ENCODE results near the gene AAK1. TPM values are rescaled to one million over a fixed set of nuclear protein-coding genes. Genes with fewer than 3 reads are reported as not detected.

AAK1 gene
- total RNA-seq, 1 donor from 2014 or later = 20.8 TPM

GRCh38 chr2:69525261-69525660, 118.3 kb downstream of the AAK1 start:
- no peak for TF ChIP-seq CTCF (IDR thresholded peaks at IDR 0.05)
- TF ChIP-seq EZH2 (IDR thresholded peaks at IDR 0.05) = no peak
- no peak for TF ChIP-seq EZH2phosphoT487 (IDR thresholded peaks at IDR 0.05)
- Mint-ChIP-seq H3K4me3 (no peak overlapping the region), H3K27ac (no peak overlapping the region), H3K27me3 (ENCODE audit: insufficient read depth, low read depth) (peaks cover 4% of the 10 kb centered on the region), H3K9me3 (no peaks in the 10 kb centered on the region), H3K4me1 (no peaks in the 10 kb centered on the region), H3K36me3 (peaks cover 25% of the 10 kb centered on the region)
- DNase-seq (ENCODE audit: low spot score) = no peak
- Histone ChIP-seq H3K9ac (no peak overlapping the region), H3K27ac (no peak overlapping the region), H3K4me2 (peak overlapping the region; percentile 17), H3K27me3 (no peaks in the 10 kb centered on the region), H3K79me2 (ENCODE audit: low read depth) (no peaks in the 10 kb centered on the region), H3K9me3 (ENCODE audit: low read depth) (no peaks in the 10 kb centered on the region), H3K36me3 (no peaks in the 10 kb centered on the region), H3F3A (ENCODE audit: low read depth) (peaks cover 14% of the 10 kb centered on the region), H2AFZ (replicated peaks) (no peak overlapping the region), H3K4me3 (no peak overlapping the region), H4K20me1 (ENCODE audit: low read depth) (no peaks in the 10 kb centered on the region), H3K4me1 (peaks cover 13% of the 10 kb centered on the region)

GRCh38 chr2:69524799-69525198, 118.7 kb downstream of the AAK1 start:
- peak overlapping the region; percentile 17 for H3K4me2 ChIP-seq
- H3K4me3 ChIP-seq = no peak overlapping the region

GRCh38 chr2:69521747-69522146, 121.8 kb downstream of the AAK1 start:
- Histone ChIP-seq H2AFZ (replicated peaks) (no peak overlapping the region), H3K9me3 (ENCODE audit: low read depth) (no peaks in the 10 kb centered on the region), H3K4me3 (no peak overlapping the region), H3K4me2 (no peak overlapping the region), H3F3A (ENCODE audit: low read depth) (peaks cover 7% of the 10 kb centered on the region), H4K20me1 (ENCODE audit: low read depth) (no peaks in the 10 kb centered on the region), H3K27ac (no peak overlapping the region), H3K27me3 (no peaks in the 10 kb centered on the region), H3K9ac (no peak overlapping the region), H3K4me1 (peaks cover 8% of the 10 kb centered on the region), H3K36me3 (no peaks in the 10 kb centered on the region), H3K79me2 (ENCODE audit: low read depth) (no peaks in the 10 kb centered on the region)
- H3K4me3 Mint-ChIP-seq = no peak overlapping the region
- TF ChIP-seq EZH2phosphoT487 (IDR thresholded peaks at IDR 0.05) (no peak), CTCF (IDR thresholded peaks at IDR 0.05) (no peak), EZH2 (IDR thresholded peaks at IDR 0.05) (no peak)
- H3K9me3 Mint-ChIP-seq = no peaks in the 10 kb centered on the region
- H3K27me3 Mint-ChIP-seq (ENCODE audit: insufficient read depth, low read depth) = peaks cover 4% of the 10 kb centered on the region
- DNase-seq (ENCODE audit: low spot score) = no peak
- H3K27ac Mint-ChIP-seq = no peak overlapping the region
- H3K4me1 Mint-ChIP-seq = no peaks in the 10 kb centered on the region
- H3K36me3 Mint-ChIP-seq = peaks cover 37% of the 10 kb centered on the region

More at GRCh38 chr2:69524799-69525198, 118.7 kb downstream of the AAK1 start:
- H3K27me3 ChIP-seq = no peaks in the 10 kb centered on the region
- Mint-ChIP-seq H3K9me3 (no peaks in the 10 kb centered on the region), H3K36me3 (peaks cover 25% of the 10 kb centered on the region), H3K27ac (no peak overlapping the region), H3K27me3 (ENCODE audit: insufficient read depth, low read depth) (peaks cover 4% of the 10 kb centered on the region), H3K4me3 (no peak overlapping the region), H3K4me1 (no peaks in the 10 kb centered on the region)
- no peaks in the 10 kb centered on the region for H4K20me1 ChIP-seq (ENCODE audit: low read depth)
- no peaks in the 10 kb centered on the region for H3K9me3 ChIP-seq (ENCODE audit: low read depth)
- no peaks in the 10 kb centered on the region for H3K36me3 ChIP-seq
- no peak overlapping the region for H2AFZ ChIP-seq (replicated peaks)
- peaks cover 14% of the 10 kb centered on the region for H3F3A ChIP-seq (ENCODE audit: low read depth)
- peak; percentile 43 for DNase-seq (ENCODE audit: low spot score)
- H3K27ac ChIP-seq = no peak overlapping the region
- no peak for TF ChIP-seq CTCF (IDR thresholded peaks at IDR 0.05)
- no peak for TF ChIP-seq EZH2phosphoT487 (IDR thresholded peaks at IDR 0.05)
- TF ChIP-seq EZH2 (IDR thresholded peaks at IDR 0.05) = no peak
- peaks cover 13% of the 10 kb centered on the region for H3K4me1 ChIP-seq
- no peaks in the 10 kb centered on the region for H3K79me2 ChIP-seq (ENCODE audit: low read depth)
- H3K9ac ChIP-seq = no peak overlapping the region

All from neural progenitor cell (in vitro differentiated cells).